GM21423 (cell line): ENCODE measurements around the gene PRM2.

ENCODE experiments used
- ATAC-seq: cut with Tn5 transposase; IDR thresholded peaks from one replicate; pipeline ENCODE4 v1.9.1; 2021; ENCODE audit warnings: mild to moderate bottlenecking, moderate library complexity; ENCODE audit not compliant: unreplicated experiment

Gene PRM2

DNA sequence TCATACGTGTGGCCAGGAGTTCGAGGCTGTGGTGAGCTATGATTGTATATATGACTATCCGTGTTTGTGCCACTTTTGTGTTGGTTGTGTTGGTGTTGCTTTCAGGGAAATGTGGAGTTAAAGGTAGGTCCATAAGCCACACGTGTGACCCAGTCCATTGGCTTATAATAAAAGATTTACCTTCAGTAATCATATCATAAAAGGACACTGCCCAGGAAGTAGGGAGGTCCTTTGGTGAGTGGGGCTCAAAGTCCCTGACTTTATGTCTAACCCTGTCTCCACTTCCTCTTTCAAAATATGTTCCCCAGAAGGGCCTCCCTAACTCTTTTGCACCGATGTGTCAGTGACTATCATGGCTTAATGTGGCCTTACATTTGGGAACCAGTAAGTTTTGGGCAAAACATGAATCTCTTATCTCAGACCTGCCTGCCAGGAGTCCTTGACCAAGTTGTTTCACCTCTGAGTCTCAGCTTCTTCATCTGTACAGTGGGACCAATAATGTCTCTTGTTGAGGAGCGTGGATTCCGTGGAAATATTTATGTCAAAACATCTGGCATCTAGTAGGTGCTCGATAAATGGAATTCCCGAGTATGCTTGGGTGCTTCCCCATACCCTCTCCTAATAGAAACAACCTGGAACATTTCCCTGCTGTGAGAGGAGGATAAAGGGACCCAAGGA lies 12.0 kb downstream of the PRM2 start:
- ATAC-seq: no peak

DNA sequence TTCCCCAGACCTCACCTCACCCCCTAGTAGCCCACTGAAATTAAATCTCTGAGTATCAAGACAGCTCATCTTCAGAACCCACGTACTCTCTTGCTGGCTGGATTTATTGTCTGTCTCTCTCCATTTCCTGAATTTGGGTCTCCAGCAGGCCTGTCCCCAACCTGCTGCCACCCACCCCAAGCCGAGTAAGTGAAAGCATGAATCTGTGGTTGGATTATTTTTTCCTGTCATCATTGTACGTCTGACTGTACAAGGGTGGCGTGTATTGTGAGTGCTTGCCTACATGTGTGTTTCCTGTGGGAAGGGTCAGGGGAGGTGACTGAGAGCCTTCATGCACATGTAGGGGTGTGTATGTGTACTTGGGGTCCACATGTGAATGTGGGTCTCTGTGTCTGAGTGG lies 12.5 kb downstream of the PRM2 start:
- ATAC-seq: no peak

DNA sequence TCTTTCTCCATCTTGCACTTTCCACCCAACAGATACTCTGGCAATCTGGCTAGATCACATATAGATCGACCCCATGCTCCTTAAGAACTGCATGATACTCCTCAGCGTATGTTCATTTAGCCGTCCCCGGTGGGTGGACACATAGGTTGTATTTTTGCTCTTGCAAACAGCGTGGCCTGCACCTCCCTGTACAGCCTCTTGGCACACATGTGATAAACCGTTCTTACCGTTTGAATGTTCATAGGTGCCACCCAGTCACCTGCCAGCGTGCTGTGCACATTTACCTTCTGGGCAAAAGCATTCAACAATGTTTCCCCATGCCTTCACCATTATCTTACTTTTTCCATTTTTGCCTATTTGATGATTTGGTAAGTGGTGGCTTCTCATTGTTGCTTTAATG lies 13.4 kb downstream of the PRM2 start:
- no peak for ATAC-seq

DNA sequence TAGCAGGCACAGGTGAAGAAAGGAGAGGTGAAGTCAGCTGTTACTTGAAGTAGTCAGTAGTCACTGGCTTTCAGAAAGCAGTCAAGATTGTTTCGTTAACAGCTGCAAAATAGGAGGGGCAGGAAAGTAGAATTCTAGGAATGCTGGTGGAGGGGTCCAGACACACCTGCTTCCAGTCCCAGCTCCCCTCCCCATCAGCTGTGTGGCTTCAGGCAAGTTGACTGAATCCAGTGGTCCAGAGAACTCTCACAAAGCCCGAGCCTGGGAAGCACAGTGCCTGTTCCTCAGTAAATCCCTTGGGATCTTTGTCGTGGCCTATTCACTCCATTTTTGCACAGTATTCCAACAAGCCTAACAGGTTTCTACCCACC lies 15.7 kb downstream of the PRM2 start:
- no peak for ATAC-seq

DNA sequence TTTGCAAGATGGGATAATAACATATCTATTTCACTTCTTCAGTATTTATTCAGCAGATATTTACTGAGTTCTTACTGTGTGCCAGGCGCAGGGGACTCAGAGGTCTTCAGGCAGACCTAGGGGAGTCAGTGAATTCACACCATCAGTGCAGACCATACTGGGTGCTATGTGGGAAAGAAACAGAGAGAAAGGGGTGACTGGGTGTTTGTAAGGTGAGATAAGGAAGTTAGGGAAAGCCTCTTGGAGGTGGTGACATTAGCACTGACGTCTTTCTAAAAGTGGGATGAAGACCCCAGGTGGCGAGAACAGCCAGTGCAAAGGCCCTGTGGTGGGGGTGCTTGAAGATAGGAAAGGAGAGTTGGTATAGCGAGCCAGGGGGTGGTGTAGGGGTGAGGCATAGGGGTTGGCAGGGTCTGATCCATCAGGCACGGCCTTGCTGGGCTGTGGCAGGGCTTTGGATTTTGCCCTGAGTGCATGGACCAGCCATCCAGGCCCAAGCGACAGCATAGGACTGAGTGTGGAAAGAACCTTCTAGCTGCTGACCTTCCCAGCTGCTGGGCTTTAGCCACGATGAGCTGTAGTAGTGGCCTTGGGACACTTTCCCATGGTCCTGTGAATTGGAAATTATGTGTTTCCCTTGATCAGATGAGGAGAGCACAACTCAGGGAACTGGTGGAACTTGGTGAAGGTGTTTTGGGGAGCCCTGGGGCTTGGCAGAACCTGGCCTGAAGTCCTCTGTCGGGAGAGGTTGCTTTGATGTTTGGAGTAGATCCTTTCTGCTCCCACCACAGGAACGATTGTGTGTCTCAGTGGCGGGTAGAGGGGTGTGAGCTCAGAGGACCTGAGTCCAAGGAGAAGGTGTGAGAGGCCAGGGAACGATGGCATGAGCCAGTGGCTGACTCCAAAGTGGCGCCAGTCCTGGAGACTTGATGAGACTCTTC lies 16.4 kb downstream of the PRM2 start:
- no peak for ATAC-seq

DNA sequence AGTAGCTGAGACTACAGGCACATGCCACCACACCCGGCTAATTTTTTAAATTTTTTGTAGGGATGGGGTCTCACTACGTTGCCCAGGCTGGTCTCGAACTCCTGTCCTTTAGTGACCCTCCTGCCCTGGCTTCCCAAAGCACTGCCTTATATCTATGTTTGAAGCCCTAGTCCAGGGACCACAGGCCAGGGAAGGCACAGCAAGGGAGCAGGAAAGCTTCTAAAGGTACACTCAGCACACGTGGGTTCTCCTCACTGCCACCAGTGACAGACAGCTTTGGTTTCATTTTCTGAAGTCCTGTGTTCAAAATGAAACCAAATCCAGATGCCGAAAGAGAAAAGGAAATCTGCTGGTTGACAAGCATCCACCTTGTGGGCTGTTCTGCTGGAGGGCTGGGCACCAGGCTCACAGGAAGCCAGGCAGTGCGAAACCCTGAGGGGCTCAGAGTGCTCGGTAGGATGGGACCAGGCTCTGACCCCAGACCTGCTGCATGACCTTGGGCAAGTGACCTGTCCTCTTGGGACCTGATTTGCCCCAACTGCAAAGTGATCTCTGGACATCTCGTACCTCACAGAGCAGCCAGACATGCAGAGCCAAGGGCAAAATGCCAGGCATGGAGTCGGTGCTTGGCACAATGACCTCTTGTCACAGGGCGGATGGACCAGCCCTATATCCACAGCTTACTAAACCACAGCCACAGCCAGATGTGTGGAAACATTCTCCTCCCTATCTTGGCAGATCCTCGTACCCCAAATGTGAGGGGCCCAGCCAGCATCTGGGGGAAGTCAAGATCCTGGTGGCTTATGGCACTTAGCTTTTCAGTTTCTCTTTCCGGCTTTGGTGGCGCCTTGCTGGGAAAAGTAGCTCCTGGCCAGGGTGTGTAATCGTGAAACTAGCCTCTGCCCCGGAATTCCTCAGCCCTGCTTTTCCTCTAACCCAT lies 17.5 kb downstream of the PRM2 start:
- no peak for ATAC-seq

DNA sequence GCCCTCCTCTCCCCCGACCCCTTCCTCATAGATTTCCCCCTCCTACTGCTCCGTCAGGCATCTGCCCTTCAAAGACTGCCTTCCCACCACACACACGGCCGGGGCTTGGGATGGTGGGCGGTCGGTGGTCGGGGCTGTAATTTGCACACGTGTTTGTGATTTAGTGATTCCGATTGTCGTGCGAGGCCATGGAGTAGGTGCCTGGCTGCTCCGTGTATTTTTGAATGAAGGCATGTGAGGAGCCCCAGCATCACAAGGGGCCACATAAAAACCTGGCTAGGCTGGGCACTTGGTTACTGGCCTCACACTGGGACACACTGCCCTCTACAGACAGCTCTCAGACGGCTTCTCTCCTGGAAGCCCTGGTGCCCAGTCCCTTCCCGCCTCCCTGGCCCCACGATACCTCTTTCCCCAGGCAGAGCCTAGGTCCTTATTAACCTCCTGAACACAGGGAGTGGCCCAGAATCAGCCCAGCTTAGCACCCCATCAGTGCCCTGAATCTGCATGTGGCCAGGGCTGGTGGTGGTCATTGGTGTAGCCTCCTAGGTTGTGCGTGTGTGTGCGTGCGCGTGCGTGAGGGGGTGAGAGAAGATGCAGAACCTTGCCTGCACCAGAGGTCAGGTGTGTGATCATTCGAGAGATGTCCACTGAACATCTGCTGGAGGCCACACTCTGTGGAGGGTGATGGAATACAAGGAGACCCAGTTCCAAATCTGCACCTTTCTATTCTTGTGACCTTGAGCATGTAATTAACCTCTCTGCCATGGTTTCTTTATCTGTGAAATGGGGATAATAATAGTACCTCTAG lies 18.9 kb downstream of the PRM2 start:
- no peak for ATAC-seq

DNA sequence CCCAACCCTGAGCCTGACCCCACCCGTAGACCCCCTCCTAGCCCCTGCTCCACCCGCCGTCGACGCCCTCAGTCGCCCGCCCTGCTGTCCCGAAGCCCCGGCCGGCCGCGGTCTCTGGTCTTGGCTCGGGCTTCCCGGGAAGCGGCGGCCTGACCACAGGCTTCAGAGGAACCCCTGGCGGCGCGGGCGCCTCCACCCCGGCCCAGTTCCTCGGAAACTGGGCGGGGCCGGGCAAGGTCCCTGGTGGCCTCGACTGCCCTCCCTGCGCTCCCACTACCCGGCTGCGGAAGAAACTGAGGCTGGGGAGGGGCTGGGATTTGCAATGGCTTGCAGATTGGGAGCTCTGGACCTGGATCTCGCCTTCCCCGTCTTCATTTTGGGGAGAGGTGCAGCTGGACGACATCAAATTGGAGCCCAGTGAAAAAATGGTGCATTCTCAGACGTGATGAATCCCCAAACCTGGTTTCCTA lies 19.6 kb downstream of the PRM2 start:
- ATAC-seq: no peak

DNA sequence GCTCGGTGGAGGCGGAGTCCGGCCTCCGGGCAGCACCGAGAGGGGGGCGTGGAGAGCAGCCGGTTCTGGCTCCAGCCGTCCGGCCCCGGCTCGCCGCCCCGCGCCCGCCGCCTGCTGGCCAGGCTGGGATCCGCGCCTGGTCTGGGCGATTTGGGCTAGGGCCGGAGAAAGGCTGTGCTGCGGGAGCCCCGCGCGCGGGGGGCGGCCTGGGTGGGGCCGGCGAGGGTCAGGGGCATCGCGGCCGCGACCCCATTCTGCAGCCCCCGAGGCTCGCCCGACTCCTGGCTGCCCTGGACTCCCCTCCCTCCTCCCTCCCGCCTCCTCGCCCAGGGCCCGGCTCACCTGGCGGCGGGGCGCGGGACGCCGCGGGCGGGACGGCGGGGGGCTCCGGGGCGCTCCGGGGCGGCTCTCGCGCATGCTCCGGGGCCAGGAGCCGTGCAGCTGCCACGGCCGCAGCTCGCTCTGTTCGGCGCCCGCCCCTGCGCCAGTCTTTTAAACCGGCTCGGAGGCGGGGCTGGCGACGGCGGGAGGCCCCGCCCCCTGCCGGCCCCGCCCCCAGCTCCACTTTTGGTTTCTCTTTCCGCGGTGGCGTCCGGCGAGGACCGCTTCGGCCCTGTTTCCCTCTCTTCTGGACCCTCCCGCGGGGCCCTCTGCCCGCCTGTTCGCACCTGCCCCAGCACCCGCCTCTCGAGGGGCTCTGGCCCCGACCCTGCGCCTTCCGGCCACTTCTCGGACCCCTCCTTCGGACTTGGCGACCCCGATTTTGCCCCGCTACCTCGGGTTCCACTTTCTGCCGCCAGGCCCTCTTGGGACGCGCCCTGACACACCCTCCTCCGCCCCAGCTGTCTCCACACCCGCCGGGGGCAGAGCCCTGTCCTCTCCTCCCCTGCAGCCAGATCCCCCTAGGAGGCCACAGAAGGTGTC lies 20.3 kb downstream of the PRM2 start, which contains the start of gene SOCS1:
Gene SOCS1 (minus strand): TSS at position 468 of the 924 bp plus-strand sequence. CDS start 726 bp downstream, outside the sequence.
- ATAC-seq: peak; percentile 48

DNA sequence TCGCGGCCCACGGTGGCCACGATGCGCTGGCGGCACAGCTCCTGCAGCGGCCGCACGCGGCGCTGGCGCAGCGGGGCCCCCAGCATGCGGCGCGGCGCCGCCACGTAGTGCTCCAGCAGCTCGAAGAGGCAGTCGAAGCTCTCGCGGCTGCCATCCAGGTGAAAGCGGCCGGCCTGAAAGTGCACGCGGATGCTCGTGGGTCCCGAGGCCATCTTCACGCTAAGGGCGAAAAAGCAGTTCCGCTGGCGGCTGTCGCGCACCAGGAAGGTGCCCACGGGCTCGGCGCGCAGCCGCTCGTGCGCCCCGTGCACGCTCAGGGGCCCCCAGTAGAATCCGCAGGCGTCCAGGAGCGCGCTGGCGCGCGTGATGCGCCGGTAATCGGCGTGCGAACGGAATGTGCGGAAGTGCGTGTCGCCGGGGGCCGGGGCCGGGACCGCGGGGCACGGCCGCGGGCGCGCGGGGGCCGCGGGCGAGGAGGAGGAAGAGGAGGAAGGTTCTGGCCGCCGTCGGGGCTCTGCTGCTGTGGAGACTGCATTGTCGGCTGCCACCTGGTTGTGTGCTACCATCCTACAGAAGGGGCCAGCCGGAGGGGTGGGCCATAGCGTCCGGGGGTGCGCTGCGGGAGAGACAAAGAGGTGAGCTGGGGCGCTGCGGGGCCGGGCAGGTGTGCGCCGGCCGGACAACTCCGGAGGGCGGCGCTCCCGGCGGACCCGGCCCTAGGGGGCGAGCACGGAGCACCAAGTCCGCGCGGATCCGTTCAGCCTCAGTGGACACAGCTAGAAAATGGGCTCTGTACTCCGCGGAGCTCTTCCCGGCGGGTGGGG lies 21.2 kb downstream of the PRM2 start:
- ATAC-seq: peak; percentile 1

DNA sequence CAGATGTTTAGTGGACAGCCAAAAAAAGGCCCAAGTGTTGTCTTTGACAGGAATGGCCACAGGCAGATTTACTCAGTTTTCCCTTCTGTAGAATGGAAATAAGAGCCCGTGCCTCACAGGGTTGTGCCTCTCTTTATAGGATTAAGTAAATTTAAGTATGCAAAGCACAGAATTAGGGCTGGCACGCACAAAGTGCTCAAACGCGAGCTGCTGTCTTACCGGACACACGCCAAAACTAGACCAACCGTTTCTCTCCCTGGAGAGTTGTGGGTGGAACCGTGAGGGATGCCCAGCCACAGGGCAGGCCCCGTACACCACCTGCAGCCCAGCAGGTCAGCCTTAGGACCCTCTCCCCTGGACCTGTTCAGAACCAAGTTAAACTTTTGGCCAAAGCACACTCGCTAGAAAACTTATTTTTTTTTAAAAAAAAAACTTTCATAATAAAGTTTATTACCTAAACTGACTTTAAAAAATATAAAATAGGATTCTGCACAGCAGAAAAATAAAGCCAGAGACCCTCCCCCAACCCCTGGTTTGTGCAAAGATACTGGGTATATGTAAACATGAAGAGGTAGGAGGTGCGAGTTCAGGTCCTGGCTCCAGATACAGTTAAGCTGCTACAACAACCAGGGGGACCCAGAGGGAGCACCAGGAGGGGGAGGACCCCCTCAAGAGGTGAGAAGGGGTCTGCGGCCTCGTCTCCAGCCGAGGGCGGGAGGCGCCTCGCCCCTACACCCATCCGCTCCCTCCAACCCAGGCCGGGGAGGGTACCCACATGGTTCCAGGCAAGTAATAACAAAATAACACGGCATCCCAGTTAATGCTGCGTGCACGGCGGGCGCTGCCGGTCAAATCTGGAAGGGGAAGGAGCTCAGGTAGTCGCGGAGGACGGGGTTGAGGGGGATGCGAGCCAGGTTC lies 22.0 kb downstream of the PRM2 start:
- ATAC-seq: no peak

DNA sequence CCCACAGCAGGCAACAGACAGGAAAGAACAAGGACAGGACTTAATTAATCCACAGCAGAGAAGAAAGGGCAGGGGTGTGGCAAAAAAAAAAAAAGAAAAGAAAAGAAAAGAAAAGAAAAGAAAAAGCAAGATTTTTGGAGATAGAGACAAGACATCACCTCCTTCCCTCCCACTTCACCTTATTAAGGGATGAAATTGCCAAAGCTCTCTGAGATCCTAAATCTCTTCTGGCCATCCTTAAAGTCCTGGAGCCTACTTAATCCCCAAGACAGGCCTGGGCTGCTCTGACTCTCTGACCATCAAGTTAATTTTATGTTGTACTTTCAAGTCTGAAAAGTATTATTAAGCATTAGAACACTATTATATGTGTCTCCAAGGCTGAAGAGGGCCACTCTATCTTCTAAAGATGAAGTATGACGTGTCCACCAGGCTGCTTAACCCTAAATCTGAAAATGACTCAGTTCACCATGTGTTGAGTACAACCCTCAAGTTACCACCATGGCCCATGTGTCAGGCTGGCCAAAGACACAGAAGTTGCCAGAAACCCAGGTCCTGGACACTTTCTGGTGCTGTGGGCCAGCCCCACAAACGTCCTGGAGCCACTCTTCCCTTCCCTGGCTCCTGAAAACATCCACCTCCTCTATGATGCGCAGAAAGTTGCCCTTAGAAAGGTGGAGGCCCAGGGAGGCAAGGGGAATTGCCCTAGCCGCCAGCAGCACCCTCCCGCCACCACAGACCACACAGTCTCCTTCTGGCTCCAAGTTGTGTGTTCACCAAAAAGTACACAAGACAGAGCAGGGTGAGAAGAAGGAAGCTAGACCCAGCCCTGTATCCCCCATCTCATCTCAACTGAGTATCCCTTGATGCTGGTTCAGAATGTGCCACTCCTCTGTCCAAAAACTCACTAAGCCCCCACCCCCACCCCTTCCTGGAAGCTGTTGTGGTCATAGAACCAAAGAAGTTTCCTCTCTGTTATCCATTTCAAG lies 23.0 kb downstream of the PRM2 start:
- ATAC-seq: no peak

DNA sequence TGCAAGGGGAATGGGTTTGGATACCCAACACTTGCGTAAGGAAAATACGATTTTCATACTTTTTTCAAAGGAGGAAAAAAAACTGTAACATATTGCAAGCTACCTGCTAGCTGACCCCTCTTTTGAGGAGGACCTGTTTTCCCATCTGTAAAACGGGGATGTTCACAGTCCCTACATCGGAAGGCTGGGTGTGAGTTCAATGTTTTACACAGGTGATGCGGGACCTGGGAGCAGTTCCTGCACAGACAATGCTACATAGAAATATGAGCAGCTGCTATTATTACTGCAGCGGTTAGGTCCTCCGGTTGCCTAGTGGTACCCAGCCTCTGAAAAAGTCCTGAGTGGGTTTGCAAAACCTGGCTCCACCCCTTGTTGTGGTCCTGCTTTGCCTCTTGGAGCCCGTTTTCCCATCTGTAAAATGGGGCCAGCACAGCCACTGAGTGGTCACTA lies 23.8 kb downstream of the PRM2 start:
- no peak for ATAC-seq

DNA sequence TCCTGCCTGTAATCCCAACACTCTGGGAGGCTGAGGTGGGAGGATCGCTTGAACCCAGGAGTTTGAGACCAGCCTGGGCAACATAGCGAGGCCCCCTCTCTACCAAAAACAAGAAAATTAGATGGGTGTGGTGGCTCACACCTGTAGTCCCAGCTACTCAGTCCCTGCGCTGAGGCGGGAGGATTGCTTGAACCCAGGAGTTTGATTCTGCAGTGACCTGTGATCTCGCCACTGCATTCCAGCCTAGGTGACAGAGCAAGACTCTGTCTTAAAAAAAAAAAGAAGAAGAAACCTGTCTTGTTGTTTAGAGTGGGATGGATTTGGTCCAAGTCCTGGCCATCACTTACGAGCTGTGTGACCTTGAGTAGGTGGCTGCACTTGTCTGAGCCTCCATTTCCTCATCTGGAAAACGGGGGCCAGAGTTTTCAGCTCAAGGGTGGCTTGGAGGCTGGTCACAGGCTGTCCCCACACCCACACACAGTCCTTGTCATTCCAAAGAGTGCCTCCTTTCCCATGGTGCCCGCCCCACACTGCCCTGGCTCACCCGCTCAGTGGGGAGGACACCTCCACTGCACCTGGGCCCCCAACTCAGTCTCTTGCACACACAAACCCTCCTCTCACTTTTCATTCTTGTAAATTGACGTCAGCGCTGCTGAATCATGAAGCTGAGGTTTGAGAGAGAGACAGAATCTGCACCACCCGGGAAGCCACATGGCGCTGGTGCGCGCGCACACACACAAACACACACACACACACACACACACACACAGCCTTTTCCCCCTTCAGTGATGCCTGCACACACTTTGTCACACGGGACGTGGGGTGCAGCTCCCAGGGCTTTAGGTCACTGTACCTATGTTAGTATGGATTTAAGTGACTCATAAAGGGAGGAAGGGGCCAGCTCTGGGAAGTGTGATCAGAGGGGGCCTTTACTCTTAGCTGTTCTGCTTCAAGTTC lies 24.5 kb downstream of the PRM2 start:
- ATAC-seq: no peak
